Measurements from ENCODE around the gene PXMP2.

DNA sequence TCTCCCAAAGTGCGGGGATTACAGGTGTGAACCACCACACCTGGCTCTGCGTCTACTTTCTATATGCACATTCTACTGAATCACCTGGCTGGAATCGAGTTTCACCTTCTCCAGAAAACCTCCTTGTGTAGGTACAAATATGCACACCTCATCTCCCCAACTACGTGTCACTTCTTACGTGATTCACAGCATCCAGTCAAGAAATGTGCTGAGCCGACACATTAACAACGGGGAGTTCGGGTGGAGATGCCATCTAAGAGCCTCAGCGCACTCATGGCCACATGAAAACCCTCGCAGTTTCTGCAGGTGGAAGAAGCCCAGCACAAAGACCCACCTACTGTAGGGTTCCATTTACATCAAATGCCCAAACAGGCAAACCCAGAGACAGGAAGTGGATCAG lies 39.5 kb upstream of the PXMP2 start:
- TF ChIP-seq, protein P1, sequence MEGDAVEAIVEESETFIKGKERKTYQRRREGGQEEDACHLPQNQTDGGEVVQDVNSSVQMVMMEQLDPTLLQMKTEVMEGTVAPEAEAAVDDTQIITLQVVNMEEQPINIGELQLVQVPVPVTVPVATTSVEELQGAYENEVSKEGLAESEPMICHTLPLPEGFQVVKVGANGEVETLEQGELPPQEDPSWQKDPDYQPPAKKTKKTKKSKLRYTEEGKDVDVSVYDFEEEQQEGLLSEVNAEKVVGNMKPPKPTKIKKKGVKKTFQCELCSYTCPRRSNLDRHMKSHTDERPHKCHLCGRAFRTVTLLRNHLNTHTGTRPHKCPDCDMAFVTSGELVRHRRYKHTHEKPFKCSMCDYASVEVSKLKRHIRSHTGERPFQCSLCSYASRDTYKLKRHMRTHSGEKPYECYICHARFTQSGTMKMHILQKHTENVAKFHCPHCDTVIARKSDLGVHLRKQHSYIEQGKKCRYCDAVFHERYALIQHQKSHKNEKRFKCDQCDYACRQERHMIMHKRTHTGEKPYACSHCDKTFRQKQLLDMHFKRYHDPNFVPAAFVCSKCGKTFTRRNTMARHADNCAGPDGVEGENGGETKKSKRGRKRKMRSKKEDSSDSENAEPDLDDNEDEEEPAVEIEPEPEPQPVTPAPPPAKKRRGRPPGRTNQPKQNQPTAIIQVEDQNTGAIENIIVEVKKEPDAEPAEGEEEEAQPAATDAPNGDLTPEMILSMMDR (conservative IDR thresholded peaks at IDR 0.05; ENCODE audit: low read length): no peak
- TF ChIP-seq EZH2phosphoT487 (IDR thresholded peaks at IDR 0.05; ENCODE audit: borderline replicate concordance, low read depth, low read length): no peak
